Loucy (cell line): ENCODE results near the gene BABAM2.

Experiments
- H2AFZ ChIP-seq: fragments of 200-600 bp; sonication (generic); 2 replicates; pipeline ENCODE4 v1.6.0; 2016; ENCODE audit warnings: antibody characterized with exemption, mild to moderate bottlenecking, low read length, moderate library complexity
- H3F3A ChIP-seq: fragments of 200-600 bp; 2 replicates; pipeline ENCODE4 v1.6.0; 2016; ENCODE audit warnings: antibody characterized with exemption, low read depth, mild to moderate bottlenecking
- H3K27me3 ChIP-seq: fragments of 200-600 bp; sonication (generic); 2 replicates; pipeline ENCODE4 v1.6.1; 2014; ENCODE audit warnings: low read length, mild to moderate bottlenecking; ENCODE audit not compliant: insufficient read depth, poor library complexity, severe bottlenecking
- H3K36me3 ChIP-seq: fragments of 200-600 bp; sonication (generic); 2 replicates; pipeline ENCODE4 v1.6.1; 2016; ENCODE audit warnings: low read length; ENCODE audit not compliant: insufficient read depth
- H3K4me1 ChIP-seq: fragments of 200-600 bp; sonication (generic); 2 replicates; pipeline ENCODE4 v1.5.1; 2014; ENCODE audit warnings: low read length, mild to moderate bottlenecking; ENCODE audit not compliant: insufficient read depth, poor library complexity, severe bottlenecking
- H3K4me2 ChIP-seq: fragments of 200-600 bp; sonication (generic); 2 replicates; pipeline ENCODE4 v1.6.0; 2014; ENCODE audit warnings: antibody characterized with exemption, low read length, low read depth, mild to moderate bottlenecking; ENCODE audit not compliant: poor library complexity, severe bottlenecking
- H3K4me3 ChIP-seq: fragments of 200-600 bp; sonication (generic); 2 replicates; pipeline ENCODE4 v1.5.1; 2014; ENCODE audit warnings: low read length, mild to moderate bottlenecking, mixed read lengths; ENCODE audit not compliant: poor library complexity, severe bottlenecking
- H3K79me2 ChIP-seq: fragments of 200-600 bp; sonication (generic); 2 replicates; pipeline ENCODE4 v1.6.1; 2014; ENCODE audit warnings: low read length; ENCODE audit not compliant: insufficient read depth
- H3K9ac ChIP-seq: fragments of 200-600 bp; sonication (generic); 2 replicates; pipeline ENCODE4 v1.6.0; 2014; ENCODE audit warnings: mild to moderate bottlenecking, low read depth, low read length, moderate library complexity; ENCODE audit not compliant: poor library complexity, severe bottlenecking
- H3K9me2 ChIP-seq: fragments of 200-600 bp; sonication (generic); replicated peaks from 2 replicates; pipeline ENCODE4 v1.6.1; 2016; ENCODE audit warnings: low read depth, low read length, mixed read lengths
- H3K9me3 ChIP-seq: fragments of 200-600 bp; sonication (generic); 2 replicates; pipeline ENCODE4 v1.6.1; 2014; ENCODE audit warnings: mild to moderate bottlenecking, antibody characterized with exemption, low read length, low read depth; ENCODE audit not compliant: insufficient read depth
- H4K20me1 ChIP-seq: fragments of 200-600 bp; sonication (generic); 2 replicates; pipeline ENCODE4 v1.6.0; 2014; ENCODE audit warnings: antibody characterized with exemption, low read length, mild to moderate bottlenecking; ENCODE audit not compliant: insufficient read depth, poor library complexity, severe bottlenecking
- CTCF ChIP-seq: fragments of 200-600 bp; sonication (generic); conservative IDR thresholded peaks from 2 replicates; pipeline ENCODE4 v1.5.1; 2014; ENCODE audit warnings: mild to moderate bottlenecking, antibody characterized with exemption, low read length
- EZH2phosphoT487 ChIP-seq: fragments of 200-600 bp; IDR thresholded peaks from 2 replicates; pipeline ENCODE4 v1.6.1; 2018; ENCODE audit warnings: antibody characterized with exemption, mild to moderate bottlenecking, moderate library complexity, borderline replicate concordance

The BABAM2 gene

GRCh38 chr2:28263690-28264089, 373.2 kb downstream of the BABAM2 start:
- no peaks in the 10 kb centered on the region for H3K9me3 ChIP-seq
- no peaks in the 10 kb centered on the region for H3K27me3 ChIP-seq
- no peak overlapping the region for H3K9ac ChIP-seq
- H3K4me3 ChIP-seq = no peak overlapping the region
- peaks cover 7% of the 10 kb centered on the region; the same call in 1 of the 2 replicates for H3F3A ChIP-seq
- H2AFZ ChIP-seq = no peak overlapping the region
- no peaks in the 10 kb centered on the region for H3K36me3 ChIP-seq
- H4K20me1 ChIP-seq = no peaks in the 10 kb centered on the region
- H3K79me2 ChIP-seq = no peaks in the 10 kb centered on the region
- no peak overlapping the region for H3K4me2 ChIP-seq
- TF ChIP-seq EZH2phosphoT487 (no peak), CTCF (no peak)
- H3K9me2 ChIP-seq = no peaks in the 10 kb centered on the region
- peaks cover 29% of the 10 kb centered on the region for H3K4me1 ChIP-seq

- H4K20me1 ChIP-seq = no peaks in the 10 kb centered on the region
- peaks cover 62% of the 10 kb centered on the region for H3K4me1 ChIP-seq
- H3K4me2 ChIP-seq = peak overlapping the region; percentile 76
- no peaks in the 10 kb centered on the region for H3K27me3 ChIP-seq
- no peaks in the 10 kb centered on the region for H3K9me3 ChIP-seq
- H3F3A ChIP-seq = peaks cover 13% of the 10 kb centered on the region
- H3K9ac ChIP-seq = peak overlapping the region; percentile 50
- H3K9me2 ChIP-seq = no peaks in the 10 kb centered on the region
- no peaks in the 10 kb centered on the region for H3K79me2 ChIP-seq
- H3K4me3 ChIP-seq = peak overlapping the region; percentile 41
- no peaks in the 10 kb centered on the region for H3K36me3 ChIP-seq
- H2AFZ ChIP-seq = peak overlapping the region; percentile 3; the same call in 1 of the 2 replicates
- TF ChIP-seq CTCF (no peak), EZH2phosphoT487 (no peak)
Observed at GRCh38 chr2:28267282-28267681, 376.8 kb downstream of the BABAM2 start.

- no peaks in the 10 kb centered on the region for H3K27me3 ChIP-seq
- TF ChIP-seq EZH2phosphoT487 = no peak
- TF ChIP-seq CTCF = no peak
- no peaks in the 10 kb centered on the region for H3K36me3 ChIP-seq
- H3K79me2 ChIP-seq = no peaks in the 10 kb centered on the region
- H3K4me1 ChIP-seq = peaks cover 62% of the 10 kb centered on the region
- peak overlapping the region; percentile 50 for H3K9ac ChIP-seq
- peaks cover 13% of the 10 kb centered on the region for H3F3A ChIP-seq
- no peaks in the 10 kb centered on the region for H3K9me2 ChIP-seq
- peak overlapping the region; percentile 76 for H3K4me2 ChIP-seq
- no peak overlapping the region for H2AFZ ChIP-seq
- H3K9me3 ChIP-seq = no peaks in the 10 kb centered on the region
- H3K4me3 ChIP-seq = peak overlapping the region; percentile 47
- H4K20me1 ChIP-seq = no peaks in the 10 kb centered on the region
Observed at GRCh38 chr2:28268386-28268785, 377.9 kb downstream of the BABAM2 start.
